ENCODE measurements around the gene PPP2R2C.

Gene PPP2R2C

DNA sequence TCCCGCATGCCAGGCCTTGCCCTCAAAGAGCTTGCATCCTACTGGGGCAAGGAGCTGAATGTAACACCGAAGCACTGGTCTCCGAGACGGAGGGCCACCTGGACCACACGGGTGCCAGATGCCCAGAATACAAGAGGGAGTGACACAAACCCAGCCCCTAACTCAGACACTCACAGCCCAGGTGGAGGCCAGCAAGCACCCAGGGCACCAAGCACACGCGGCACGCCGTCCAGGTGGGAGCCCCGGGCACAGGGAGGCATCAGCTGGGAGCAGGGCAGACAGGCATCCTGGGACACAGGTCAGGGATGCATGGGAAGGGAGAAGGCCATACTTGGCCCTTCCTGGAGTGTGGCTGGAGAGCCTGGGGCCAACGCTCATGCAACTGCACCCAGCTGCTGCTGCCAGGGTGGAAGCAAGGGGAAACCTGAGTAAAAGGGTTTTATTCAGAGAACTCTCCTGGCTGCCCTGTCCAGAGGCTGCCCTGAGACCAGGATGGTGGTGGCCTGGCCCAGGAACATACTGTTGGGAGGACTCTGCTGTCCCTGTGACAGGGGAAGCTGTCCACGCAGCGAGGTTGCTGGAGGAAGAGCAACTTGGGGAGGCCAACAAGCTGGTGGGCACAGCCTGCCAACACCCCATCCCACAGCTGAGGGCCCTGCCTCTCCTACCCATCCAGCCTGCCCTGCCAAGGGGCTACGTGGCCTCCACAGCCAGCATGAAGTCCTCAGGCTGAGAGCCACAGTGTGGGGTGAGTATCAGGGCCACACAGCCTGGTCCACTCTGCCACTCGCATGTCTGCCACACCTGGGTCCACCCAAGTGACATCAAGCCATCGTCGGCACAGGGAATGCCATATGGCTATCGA, 22.2 kb upstream of the PPP2R2C start:
- DNase-seq (ENCODE audit: low read depth in 2 of 2): no peak

DNA sequence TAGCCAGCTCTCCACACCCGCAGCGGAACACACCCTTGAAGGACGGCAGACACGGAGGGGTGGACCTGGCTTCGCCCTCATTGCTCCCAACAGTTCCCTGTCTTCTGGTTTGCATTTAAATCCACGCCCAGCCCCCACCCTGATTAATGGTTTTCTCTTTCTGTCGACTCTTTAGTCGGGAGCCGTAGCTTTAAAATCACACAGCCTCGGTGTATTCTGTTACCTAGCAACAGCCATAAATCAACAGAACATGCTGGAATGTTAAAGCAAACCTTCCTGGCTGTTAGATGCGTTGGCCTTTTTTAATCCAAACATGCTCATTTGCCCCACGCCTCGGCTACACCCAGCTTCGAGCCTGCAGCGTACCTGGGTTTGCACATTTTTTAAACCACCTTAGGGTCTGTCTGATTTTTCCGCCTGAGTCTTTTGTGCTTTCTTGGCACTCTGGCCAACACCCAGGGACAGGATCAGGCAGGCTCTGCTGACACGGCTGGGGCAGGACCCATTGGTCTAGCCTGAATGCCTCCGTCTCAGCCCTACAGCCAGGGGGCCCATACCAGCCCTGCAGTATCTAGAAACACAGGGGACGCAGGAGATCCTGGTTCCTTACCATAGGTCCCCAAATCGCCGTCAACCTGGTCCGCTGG, 21.4 kb upstream of the PPP2R2C start:
- DNase-seq (ENCODE audit: low read depth in 2 of 2): no peak

DNA sequence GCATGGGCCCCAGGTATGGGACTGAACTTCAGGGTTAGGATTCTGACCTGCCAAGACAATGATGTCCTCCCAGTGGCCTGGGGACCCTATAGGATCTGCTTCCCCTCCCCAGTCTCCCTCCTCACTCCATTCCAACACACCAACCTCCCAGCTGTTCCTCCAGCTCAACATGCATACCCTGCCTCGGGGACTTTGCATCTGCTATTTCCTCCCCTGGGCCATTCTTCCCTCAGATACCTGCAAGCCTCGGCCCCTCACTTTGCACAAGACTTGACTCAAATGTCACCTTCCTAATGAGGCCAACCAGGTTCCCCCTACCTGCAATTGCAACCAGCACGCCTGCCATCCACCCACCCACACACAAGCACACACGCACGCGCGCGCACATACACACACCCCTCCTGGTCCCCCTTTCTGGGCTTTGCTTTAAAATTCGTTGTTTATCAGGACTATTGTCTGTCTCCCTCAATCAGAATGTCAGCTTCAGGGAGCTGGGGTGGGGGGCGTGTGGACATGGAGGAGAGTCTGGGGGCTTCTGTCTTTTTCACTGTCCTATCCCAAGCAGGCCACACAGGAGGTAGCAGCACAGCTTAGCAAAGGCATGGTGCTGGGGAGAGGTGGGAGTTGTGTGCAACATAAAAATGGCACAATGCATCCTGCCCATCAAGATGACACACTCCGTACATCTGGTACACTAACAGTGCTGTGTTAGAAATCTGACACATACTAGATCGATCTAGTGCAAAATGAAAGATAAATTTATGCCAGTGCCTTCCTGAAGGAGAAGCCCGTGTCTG, 20.6 kb upstream of the PPP2R2C start:
- no peak for DNase-seq (ENCODE audit: low read depth in 2 of 2)

DNA sequence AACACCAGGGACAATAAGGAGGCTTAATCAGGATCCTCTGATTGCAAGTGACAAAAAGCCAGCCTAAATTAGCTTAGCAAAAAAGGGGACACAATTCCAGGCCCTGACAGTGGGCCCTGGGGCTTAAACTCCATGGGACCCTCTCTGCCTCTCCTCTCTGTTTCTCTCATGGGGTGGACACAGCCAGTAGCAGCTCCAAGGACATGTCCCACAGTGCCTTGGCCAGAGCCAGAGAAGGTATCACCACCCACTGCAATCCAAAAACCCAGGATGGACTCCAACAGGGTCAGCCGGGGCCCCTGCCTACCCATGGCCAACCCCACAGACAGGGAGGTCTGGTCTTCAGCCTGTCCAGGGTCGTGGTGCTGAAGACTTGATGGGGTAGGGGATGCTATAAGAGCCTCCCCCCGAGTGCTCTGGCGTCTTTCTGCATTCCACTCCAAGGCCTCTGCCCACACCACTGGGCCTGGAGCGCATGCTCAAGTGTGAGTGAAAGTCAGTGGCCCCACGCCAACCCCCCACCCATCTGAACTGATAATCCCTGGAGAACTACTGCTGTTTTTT, 19.7 kb upstream of the PPP2R2C start:
- DNase-seq (ENCODE audit: low read depth in 2 of 2): no peak

DNA sequence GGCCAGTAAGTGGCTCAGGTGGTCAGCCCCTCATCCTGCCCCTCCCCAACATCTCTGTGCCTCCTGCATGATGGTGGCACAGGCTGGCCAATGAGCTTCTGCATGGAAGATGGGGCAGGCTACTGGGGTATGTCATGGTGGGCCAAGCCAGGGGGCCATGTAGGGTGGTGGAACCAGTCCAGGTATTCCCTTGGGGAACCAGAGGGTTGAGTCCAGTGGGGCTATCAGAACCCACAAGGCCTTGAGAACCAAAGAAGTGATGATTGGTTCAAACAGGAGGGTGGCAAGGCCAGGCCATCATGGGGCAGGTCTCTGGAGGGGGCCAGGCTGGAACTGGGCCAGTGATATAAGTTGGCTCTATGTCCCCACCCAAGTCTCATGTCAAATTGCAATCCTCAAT, 18.8 kb upstream of the PPP2R2C start:
- no peak for DNase-seq (ENCODE audit: low read depth in 2 of 2)

DNA sequence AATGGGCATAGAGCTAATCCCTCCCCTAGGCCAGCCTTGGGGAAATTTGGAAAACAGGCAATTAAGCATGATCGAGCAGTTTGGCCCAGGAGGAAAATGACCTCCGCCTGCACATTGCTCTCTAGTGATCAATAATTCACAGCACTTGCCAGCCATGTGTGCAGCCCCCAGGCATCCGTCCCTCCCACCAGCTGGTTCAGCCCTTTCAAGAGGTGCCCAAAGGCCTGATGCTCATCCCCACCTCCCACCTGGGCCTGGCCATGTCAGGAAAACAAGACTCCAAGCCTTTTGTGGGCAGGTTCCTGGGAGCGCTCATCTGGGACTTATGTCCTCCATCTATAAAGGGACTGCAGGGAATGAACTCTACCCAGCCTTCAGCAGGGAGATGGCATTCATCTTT, 17.5 kb upstream of the PPP2R2C start:
- DNase-seq (ENCODE audit: low read depth in 2 of 2): no peak

DNA sequence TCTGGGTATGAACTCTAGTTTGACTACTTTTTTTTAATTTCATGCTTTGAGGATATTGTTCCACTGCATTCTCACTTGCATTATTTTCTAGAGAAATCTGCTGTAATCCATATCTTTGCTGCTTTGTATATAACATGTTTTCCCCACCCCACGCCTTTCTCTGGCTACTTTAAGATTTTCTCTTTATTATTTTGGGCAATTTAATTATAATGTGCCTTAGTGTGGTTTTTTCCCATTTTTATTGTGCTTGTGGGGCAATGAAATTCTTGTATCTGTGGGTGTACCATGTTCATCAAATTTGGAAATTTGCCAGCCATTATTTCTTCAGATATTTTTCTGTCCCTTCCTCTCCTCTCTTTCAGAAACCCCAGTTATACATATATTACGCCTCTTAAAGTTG, 15.1 kb upstream of the PPP2R2C start:
- no peak for DNase-seq (ENCODE audit: low read depth in 2 of 2)

DNA sequence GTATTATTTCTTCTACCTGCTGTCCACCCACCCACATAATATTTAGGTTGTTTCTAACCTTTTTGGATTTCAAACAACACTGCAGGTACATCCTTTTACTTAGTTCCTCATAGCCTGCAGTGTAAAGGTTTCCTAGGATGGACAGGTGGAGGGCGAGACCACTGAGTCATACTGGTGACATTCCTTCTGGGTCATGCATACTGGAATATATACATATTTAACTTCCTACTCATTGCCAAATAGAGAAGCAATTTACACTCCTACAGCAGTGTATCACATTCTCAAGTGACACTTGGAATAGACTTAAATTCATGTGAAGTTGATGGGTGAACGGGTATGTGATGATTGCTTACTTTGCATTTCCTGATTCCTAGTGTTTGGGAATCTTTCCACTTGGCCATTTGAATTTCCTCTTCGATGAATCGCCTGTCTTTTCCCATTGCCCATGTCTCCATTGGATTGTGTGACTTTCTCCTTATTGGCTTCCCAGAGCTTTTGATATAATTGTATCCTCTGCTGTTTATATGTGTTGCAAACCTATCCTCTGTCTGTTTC, 8.2 kb upstream of the PPP2R2C start:
- DNase-seq (ENCODE audit: low read depth in 2 of 2): no peak

DNA sequence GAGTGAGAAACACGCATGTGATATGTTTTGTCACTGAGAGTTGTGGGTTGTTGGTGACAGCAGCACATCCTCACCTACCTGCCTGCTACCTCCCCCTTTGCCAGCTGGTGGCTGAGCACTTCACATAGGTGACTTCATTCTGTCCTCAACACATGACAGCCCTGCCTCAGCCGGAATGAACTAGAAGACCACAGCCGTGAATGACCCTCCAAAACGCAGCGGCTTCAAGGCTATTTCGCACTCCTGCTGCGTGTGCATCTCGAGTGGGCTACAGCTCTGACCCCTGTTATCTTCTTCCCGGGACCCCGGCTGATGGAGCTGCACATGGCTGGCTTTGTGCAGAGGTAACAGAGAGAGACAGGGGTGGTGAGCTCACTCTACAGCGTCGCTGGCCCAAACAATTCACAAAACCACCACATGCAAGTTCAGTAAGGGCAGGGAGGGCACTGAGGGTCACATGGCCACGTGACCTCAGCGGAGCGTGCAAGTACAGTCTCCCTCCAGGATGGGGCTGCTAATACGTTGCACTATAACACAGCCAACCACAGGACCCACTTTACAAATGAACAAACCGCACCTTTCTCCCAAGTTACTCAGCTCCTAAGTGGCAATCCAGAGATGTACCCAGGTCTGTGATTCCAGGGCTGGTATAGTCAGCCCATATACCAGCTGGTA, 6.3 kb upstream of the PPP2R2C start:
- no peak for DNase-seq (ENCODE audit: low read depth in 2 of 2)

DNA sequence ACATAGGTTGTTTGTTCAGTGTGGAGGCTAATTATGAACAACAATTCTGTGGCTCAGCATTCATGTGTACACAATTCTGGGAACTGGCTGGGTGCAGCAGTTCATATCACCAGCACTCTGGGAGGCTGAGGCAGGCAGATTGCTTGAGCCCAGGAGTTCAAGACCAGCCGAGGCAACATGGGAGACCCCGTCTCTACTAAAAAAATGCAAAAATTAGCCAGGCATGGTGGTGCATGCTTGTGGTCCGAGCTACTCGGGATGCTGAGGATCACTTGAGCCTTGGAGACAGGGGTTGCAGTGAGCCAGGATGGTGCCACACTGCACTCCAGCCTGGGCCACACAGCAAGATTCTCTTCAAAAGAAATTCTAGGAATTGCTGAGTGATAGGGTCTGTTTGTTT, 4.5 kb upstream of the PPP2R2C start:
- no peak for DNase-seq (ENCODE audit: low read depth in 2 of 2)

DNA sequence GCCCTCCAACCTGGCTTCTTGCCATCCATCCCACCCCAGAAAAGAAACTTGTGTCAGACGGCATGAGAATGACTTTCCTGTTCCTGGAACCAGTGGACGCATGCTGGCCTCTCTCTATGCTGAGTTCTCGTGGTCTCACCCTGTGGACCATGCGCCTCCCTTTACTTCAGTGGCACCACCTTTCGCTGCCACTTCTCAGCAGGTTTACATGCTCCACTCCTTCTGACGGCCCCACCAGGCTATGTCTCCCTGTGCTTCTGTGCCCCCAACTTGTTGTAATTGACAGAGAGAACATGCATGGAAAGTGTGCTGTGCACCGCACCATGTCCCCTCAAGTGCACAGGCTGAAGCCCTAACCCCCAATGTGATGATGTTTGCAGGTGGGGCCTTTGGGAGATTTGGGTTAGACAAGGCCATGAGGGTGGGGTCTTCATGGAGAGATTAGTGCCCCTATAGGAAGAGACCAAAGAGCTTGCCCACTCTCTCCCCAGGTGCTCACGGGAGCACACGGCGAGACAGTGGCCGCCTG, 3.1 kb upstream of the PPP2R2C start:
- no peak for DNase-seq (ENCODE audit: low read depth in 2 of 2)

DNA sequence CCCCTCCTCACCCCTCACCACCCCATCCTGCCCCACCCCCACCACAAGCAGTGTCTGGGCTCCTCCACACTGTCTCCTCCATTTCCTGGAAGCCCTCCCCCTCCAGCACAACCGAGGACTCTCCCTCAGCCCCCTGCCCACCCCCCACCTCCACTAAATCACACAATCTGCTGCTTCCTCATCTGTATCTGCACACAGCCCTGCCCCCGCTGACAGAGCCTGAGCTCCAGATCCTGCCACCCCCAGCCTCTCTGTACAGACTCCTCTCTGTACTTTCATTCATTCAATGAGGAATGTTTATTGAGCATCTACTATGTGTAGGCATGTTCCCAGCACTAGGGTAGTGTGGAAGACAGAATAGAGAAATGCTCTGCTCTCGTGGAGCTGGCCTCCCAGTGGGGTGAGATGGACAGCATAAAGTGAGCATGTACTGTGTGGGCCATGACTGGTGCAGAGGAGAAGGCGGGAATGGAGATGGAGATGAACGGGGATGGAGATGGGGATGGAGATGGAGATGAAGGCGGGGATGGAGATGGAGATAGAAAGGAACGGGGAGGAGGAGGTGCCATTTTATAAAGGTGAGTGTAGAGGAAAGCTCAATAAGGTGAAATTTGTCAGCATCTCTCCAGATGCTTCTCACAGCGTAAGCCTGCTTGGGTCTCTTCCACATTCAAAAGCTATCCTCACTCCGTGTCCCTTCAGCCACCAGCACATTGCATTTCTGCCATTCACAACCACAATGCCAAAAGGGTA, 2.5 kb upstream of the PPP2R2C start:
- DNase-seq (ENCODE audit: low read depth in 2 of 2): no peak

DNA sequence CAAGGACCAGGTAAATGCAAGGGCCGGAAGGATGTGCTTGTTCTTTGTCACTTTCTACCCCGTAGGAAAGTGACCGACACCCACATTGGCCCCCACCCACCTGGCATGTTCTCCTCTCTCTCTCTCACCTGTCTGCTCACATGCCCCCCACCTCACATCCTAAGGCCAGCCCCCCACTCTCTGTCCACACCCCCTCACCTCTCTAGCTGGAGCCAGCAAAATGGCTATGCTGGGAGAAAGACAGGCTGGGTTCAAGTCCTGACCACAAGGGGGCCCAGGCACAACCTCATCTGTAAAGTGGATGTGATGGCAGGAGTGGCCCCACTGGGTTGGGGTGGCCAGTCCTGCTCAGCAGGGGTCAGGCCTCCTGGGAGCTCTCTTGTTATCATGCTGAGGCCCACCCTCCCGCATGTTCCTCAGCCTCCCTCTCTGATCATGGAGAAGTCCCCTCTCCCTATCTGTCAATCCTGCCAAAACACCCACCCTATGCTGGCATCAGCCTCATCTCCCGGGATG, 1.7 kb upstream of the PPP2R2C start:
- no peak for DNase-seq (ENCODE audit: low read depth in 2 of 2)

DNA sequence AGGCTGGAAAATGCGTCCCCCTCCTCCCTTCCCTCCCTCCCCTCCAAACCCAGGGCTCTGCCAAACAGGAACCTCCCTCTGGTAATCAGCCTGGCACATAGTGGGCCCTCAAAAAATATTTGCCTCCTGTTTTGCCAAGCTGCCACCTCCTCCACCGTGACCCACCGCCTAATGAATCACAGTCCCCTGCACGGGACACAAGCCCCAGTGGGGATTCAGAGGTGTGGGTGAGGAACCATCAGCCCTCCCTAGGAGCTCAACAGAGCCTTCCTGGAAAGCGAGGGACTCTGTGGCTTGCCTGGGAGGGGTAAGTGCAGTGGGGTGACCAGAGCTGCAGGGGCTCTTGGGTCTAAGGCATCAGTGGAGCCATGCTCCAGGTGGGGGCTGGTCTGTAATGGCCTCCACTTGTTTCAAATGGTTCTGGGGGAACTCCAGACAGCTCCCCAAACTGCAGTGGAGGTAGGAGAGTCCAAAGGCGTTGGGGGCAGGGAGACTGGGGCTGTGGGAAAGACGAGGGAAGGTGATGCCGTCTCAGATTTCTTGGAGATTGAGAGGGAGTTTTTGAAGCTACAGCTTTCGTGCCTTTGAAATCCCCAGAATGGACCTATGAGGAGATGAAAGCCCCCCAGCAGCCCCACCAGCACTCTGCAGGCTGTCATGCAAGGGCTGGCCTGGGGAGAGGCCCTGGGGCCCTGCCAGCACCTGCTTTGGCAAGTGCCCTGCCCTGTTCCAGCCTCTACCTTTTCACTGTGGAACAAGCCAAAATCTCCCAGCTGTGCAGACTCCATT, 1.0 kb upstream of the PPP2R2C start:
- no peak for DNase-seq (ENCODE audit: low read depth in 2 of 2)

DNA sequence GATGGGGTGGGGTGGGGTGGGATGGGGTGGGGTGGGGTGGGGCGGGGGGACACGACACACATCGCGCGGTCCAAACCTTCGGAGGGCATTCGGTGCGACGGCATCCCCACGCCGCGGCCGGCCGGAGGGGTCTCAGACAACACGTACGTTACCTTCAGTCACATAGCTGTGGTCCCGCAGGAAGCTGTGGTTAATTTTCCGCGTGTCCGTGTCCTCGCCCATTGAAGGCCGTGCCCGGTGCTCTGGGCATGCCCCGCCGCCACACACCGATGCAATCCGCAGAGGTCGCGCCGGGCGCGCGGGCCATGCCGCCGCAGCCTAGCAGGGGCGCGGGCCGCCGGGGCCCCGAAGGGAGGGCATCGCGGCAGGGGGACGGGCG, 417 bp downstream of the PPP2R2C start:
- no peak for DNase-seq (ENCODE audit: low read depth in 2 of 2)

DNA sequence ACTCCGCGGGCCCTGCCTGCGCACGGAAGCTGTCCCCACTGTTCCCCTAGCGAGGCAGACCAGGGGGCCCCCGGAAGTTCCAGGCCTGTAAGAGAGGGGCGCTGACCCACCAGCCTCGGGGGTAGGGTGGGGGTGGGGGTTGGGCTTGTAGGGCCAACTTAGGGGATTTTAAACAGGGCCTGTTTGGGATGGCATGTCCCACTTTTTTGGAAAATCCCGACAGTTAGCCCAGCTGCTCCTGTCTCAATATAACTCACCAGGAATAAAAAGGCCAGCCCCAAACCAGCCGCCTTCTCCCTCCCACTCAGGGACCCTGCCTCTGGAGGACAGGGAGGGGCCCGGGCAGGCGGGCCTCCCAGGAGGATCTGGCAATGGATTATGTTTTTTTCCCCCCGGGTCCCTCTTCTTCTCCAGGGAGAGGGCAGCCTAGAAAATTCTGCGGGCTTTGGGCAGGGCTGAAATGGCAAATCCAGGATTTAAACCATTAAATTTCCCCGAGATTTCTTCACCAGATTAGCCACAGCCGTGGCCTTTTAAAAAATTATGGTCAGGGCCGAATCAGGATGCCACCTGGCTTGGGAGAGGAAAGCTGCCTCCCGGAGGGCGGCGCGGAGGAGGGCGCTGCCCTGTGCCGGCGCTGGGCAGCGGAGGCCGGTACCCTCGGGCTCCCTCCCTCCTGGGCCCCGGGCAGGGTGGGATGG, 957 bp downstream of the PPP2R2C start:
- no peak for DNase-seq (ENCODE audit: low read depth in 2 of 2)

DNA sequence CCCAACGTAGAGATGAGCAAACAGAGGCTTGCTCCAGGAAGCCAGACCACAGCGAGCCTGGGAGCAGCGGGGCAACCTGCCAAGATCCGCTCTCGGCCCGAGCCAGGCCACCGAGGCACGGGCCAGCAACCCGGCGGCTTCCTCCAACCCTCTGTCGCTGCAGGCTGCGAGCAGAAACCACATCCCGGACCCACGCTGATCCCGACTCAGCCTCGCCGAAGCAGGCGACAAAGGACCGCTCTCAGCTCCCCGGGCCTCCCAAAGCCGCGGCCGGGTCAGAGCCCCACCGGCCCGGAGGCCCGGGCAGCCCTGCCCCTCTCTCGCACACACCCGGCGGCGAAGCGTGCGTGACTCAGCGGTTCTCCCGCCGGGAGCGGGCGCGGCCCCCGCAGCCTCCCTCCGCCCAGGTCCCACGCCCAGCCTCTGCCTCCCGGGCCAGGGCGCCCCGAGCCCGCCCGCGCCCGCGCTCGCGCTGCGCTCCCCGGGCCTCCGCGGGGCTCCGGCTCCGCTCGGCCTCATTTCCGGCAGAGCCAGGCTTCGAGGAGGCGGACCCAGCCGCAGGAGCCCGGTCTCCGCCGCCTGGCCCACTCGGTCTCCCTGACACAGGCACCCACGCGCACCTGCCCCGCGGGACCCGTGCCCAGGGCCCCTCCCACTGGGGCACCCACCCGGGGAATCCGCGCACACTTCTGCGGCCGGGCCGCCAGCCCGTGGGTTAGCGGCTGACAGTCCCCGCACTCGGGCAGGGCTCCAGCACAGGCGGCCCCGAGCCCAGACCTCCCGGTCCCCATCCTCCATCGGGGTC, 1.7 kb downstream of the PPP2R2C start:
- no peak for DNase-seq (ENCODE audit: low read depth in 2 of 2)

DNA sequence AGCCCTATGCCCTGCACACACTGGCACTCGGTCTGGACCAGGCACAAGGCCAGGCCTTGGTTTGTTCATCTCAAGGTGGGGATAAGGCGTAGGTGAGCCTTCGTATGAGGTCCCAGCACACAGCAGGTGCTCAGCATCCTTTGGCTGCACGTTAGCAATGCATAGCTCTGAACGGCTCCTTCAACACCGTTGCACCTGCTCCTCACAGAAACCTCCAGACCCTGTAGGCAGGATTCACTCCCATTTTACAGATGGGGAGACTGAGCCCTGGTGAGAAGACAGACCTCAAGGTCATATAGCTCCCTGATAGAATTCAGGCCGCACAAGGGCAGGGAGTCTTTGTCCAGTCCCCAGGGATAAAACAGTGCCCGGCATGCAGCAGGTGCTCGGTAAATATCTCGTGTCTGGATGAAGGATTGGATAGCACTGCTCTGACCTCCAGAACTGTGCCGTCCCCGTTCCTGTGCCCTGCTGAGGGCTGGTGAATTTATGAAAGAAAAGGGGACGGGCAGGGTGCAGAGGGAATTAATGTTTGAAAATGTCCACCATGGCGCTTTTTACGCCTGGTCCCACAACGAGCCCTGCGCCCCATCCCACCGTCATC, 2.4 kb downstream of the PPP2R2C start:
- DNase-seq (ENCODE audit: low read depth in 2 of 2): no peak
